Esophagus (tissue), 2 donors: ENCODE measurements around the gene UBA6. TPM values are rescaled to one million over a fixed set of nuclear protein-coding genes. Genes with fewer than 3 reads are reported as not detected.

Experiments
- H3K27ac ChIP-seq, 2 donors: one replicate each; pipeline ENCODE4 v1.5.1; 2013; ENCODE audit warnings: low read depth in 2 of 2, mild to moderate bottlenecking in 2 of 2, inconsistent platforms in 1 of 2, low read length in 1 of 2, moderate library complexity in 1 of 2
- H3K27me3 ChIP-seq, 2 donors: one replicate each; pipeline ENCODE4 v1.6.1; 2013; ENCODE audit warnings: low read length in 2 of 2, control low read depth in 1 of 2, mild to moderate bottlenecking in 1 of 2; ENCODE audit not compliant: insufficient read depth in 2 of 2, control insufficient read depth in 1 of 2
- H3K36me3 ChIP-seq, 2 donors: one replicate each; pipeline ENCODE4 v1.6.1; 2013; ENCODE audit warnings: low read length in 1 of 2; ENCODE audit not compliant: control insufficient read depth in 2 of 2, insufficient read depth in 2 of 2
- H3K4me1 ChIP-seq, 2 donors: one replicate each; pipeline ENCODE4 v1.6.1; 2013; ENCODE audit warnings: low read length in 1 of 2; ENCODE audit not compliant: control insufficient read depth in 2 of 2, insufficient read depth in 2 of 2
- H3K4me3 ChIP-seq, 2 donors: one replicate each; pipeline ENCODE4 v1.5.1; 2013; ENCODE audit warnings: low read length in 2 of 2, mild to moderate bottlenecking in 2 of 2, low read depth in 1 of 2, moderate library complexity in 1 of 2
- H3K9me3 ChIP-seq, 2 donors: one replicate each; pipeline ENCODE4 v1.6.1; 2013; ENCODE audit warnings: mild to moderate bottlenecking in 2 of 2, low read depth in 1 of 2, low read length in 1 of 2, moderate library complexity in 1 of 2; ENCODE audit not compliant: control insufficient read depth in 2 of 2, insufficient read depth in 1 of 2
- WGBS, 2 donors: extraction: QIAGEN DNeasy Blood & Tissue Kit; methylation state at CpG; one replicate each; pipeline ENCODE4 v1.1.7; 2013; 5-methylcytosine and 5-hydroxymethylcytosine counted together
- polyA plus RNA-seq, 2 donors: library from polyadenylated mRNA; stranded (reverse); fragments of 200-250 nt; gene quantifications; one replicate each; pipeline ENCODE4 v1.2.3, GENCODE V29; 2013
- donor health status: healthy with polysubstance abuse.
- donor health status: Bipolar disorder and iron deficiency.

The UBA6 gene
- polyA plus RNA-seq, 2 donors = 8.1 to 10.2 TPM

DNA sequence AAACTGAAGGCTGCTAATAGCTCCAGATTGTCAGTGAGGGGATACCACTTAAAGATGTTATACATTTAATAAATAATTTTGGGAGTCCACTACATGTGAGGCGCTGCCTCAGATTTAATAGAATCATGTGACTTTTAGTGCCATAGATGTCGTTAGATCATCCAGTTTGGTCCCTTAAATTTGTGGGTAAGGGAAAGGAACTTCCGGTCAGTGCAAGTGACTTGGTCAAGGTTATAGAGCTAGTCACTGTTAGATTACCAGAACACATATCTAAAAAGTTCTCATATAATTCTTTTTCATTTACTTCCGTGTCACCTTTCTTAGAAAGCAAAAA, 529 bp upstream of the UBA6 start:
- peak overlapping the region in 1 of 2 donors; percentile 47 for H3K27ac ChIP-seq
- WGBS, 2 donors = 5 to 7% methylated on average over 4 of the region's 4 CpGs

DNA sequence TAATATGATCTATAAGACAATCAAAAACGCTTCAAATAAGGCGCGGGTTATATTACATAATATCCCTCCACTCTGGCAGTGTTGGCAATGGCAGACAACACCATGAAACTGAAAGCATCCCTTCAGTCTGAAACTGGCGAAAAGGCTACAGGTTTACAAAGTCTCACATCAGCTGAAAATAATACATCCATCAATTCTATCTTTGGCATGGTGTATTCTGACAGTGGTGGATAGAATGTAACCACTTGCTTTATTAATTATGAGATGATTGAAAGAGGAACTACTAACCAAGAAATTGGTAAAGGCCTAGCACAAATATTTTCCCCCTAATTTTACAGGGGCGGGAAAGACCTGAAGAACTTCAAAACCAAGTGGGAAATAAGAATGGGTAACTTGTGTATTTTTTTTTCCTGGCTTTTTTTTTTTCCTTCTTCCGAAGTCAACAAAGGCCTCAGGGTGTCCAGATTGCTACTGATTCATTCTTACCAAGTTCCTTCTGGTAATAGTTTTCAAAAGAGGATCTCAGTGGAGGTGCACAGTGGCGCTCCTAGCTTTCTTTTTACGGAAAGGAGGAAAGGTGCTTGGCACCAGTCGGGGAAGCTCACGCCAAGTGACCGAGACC, 728 bp downstream of the UBA6 start:
- Histone ChIP-seq H3K36me3 (no peaks in the 10 kb centered on the region), H3K4me3 (peak overlapping the region; percentile 80 to 82), H3K27ac (peak overlapping the region; percentile 93 to 94), H3K9me3 (no peaks in the 10 kb centered on the region), H3K4me1 (no peaks in the 10 kb centered on the region), H3K27me3 (no peaks in the 10 kb centered on the region)
- 12% methylated on average over 11 of the region's 11 CpGs for WGBS, 2 donors

More for the DNA sequence above, 529 bp upstream of the UBA6 start:
- Histone ChIP-seq H3K4me3 (peak overlapping the region; percentile 80 to 82), H3K36me3 (no peaks in the 10 kb centered on the region), H3K27me3 (no peaks in the 10 kb centered on the region), H3K4me1 (no peaks in the 10 kb centered on the region), H3K9me3 (no peaks in the 10 kb centered on the region)

DNA sequence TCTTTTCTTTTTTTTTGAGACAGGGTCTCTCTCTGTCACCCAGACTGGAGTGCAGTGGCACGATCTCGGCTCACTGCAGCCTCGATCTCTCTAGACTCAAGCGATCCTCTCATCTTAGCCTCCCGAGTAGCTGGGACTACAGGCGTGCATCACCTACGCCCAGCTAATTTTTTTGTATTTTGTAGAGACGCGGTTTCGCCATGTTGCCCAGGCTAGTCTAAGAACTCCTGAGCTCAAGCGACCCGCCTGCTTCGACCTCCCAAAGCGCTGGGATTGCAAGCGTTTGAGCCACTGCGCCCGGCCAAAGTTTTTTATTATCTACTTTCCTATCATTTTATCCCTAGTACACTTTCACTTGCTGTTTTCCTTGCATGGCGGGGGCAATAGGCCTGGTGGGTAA, 1.4 kb downstream of the UBA6 start:
- H3K4me3 ChIP-seq = peak overlapping the region in 1 of 2 donors; percentile 82
- no peaks in the 10 kb centered on the region for H3K36me3 ChIP-seq
- H3K9me3 ChIP-seq = no peaks in the 10 kb centered on the region
- no peak overlapping the region for H3K27ac ChIP-seq
- H3K4me1 ChIP-seq = no peaks in the 10 kb centered on the region
- H3K27me3 ChIP-seq = no peaks in the 10 kb centered on the region
- WGBS, 2 donors = 89% methylated on average over 18 of the region's 18 CpGs

DNA sequence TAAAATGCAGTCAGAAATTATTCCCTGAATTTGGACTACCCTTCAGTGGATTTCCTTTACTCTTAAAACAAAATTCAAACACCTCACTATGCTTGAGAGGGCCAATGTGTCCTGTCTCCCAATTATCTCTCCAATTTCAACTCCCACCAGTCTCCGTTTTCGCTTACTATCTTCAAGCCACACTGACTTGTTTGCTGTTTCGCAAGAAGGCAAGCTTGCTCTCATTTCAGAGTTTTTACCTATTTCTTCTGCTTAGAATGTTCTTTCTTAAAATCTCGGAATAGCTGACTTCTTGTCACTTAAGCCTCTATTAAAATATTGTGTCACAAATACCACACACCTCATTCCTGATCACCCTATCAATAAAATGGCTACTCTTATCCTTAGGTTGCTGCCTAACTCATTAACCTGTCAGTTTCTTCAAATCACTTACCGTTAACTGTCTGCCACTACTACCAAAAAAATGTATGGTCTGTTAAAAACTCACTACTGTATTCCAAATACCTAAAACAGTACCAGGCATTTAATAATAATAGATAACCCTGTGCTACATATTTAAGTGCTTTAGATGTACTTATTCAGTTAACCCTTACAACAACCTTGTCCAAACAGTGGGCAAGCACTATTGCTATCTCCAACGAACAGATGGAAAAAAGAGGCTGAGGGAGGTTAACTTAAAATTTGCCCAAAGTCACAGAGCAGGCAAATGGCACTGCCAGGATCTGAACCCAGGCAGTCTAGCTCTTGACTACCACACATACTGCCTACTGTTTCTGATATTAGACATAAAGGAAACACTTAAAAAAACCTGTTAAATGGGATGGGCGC, 2.9 kb downstream of the UBA6 start:
- no peaks in the 10 kb centered on the region for H3K4me1 ChIP-seq
- no peaks in the 10 kb centered on the region for H3K27me3 ChIP-seq
- 74 to 85% methylated on average over 7 of the region's 7 CpGs for WGBS, 2 donors

DNA sequence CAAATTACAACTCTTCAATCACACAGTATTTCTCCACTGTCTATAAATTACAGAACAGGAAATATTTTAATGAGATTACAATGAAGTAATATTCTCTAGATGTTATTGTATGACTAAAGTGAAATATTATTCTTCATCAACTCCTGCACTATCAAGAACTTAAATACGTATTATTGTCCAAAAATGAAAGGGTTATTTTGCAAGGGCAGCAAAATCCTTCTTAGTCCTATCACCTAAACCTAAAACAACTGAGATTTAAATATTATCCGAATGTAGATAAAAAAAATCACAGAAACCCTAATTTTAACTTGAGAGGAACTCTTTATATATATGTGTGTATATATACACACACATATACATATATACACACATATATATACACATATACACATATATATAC, 4.9 kb downstream of the UBA6 start:
- Histone ChIP-seq H3K4me1 (no peaks in the 10 kb centered on the region), H3K9me3 (no peaks in the 10 kb centered on the region), H3K4me3 (no peak overlapping the region), H3K27me3 (no peaks in the 10 kb centered on the region), H3K27ac (no peak overlapping the region), H3K36me3 (peaks cover 2 to 6% of the 10 kb centered on the region in 2 donors)
- 94 to 97% methylated on average over 2 of the region's 2 CpGs for whole genome bisulfite sequencing, 2 donors

More for the DNA sequence above, 2.9 kb downstream of the UBA6 start:
- H3K27ac ChIP-seq = no peak overlapping the region
- no peaks in the 10 kb centered on the region for H3K9me3 ChIP-seq
- H3K36me3 ChIP-seq = no peaks in the 10 kb centered on the region
- no peak overlapping the region for H3K4me3 ChIP-seq

- Histone ChIP-seq H3K4me1 (no peaks in the 10 kb centered on the region), H3K27me3 (no peaks in the 10 kb centered on the region), H3K27ac (no peak overlapping the region), H3K9me3 (no peaks in the 10 kb centered on the region), H3K4me3 (no peak overlapping the region), H3K36me3 (peaks cover 2 to 6% of the 10 kb centered on the region in 2 donors)
- 90% methylated on average over 3 of the region's 3 CpGs for WGBS, 2 donors
Measured at GRCh38 chr4:67694662-67695061, 6.3 kb downstream of the UBA6 start.

DNA sequence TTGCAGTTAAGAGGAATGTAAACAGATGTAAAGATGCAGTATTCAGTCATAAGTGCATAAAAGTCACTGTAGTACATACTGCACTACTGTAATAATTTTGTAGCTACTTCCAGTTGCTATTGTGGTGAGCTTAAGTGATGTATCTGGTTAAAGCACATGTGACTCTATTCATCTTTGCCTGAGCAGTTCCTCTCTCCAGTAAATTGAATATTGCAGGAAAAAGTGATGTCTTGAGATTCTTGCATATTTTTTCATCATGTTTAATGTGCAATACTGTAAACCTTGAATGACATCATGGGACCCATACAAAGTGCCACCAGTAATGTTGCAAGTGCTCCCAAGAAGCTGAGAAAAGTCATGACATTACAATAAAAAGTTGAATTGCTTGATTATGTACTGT, 9.6 kb downstream of the UBA6 start:
- no peak overlapping the region for H3K4me3 ChIP-seq
- H3K27me3 ChIP-seq = no peaks in the 10 kb centered on the region
- no peak overlapping the region for H3K27ac ChIP-seq
- H3K36me3 ChIP-seq = peaks cover 2 to 6% of the 10 kb centered on the region in 2 donors
- no peaks in the 10 kb centered on the region for H3K4me1 ChIP-seq
- no peaks in the 10 kb centered on the region for H3K9me3 ChIP-seq

DNA sequence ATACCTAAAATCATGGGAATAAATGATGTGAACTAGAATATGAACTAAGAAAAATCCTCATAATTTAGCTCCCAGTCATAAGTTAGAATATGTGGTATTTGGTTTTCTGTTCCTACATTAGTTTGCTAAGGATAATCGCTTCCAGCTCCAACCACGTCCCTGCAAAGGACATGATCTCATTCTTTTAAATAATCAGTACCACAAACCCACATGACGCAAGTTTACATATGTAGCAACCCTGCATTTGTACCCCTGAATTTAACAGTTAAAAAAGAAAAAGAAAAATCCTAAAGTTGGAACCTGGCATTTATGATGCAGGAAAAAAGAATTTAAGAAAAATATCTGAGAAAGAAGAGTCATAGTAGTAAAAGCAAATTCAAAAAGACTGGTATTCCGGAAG, 13.3 kb downstream of the UBA6 start:
- H3K27me3 ChIP-seq = no peaks in the 10 kb centered on the region
- no peak overlapping the region for H3K27ac ChIP-seq
- H3K36me3 ChIP-seq = peaks cover 2 to 6% of the 10 kb centered on the region in 2 donors
- H3K4me1 ChIP-seq = no peaks in the 10 kb centered on the region
- no peak overlapping the region for H3K4me3 ChIP-seq
- no peaks in the 10 kb centered on the region for H3K9me3 ChIP-seq
- 86 to 93% methylated on average over 4 of the region's 4 CpGs for WGBS, 2 donors

DNA sequence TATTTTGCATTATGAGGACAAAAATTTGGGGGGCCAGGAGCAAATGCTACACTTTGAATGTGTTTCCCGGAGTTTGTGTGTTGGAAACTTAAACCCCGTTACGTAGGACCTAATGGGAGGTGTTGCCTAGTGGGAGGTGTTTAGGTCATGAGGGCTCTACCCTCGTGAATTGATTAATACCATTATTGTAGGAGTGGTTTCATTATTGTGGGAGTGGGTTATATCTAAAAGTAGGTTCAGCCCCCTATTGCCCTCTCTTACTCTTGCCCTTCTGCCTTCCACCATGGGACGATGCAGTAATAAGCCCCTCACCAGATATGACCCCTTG, 15.5 kb downstream of the UBA6 start:
- peaks cover 4% of the 10 kb centered on the region in 2 donors for H3K36me3 ChIP-seq
- no peaks in the 10 kb centered on the region for H3K4me1 ChIP-seq
- H3K4me3 ChIP-seq = no peak overlapping the region
- 93 to 99% methylated on average over 5 of the region's 5 CpGs for WGBS, 2 donors
- no peak overlapping the region for H3K27ac ChIP-seq
- H3K27me3 ChIP-seq = no peaks in the 10 kb centered on the region
- H3K9me3 ChIP-seq = no peaks in the 10 kb centered on the region
